KMS-11 (cell line): ENCODE measurements around the gene COX6B2.

Experiments
- H2AFZ ChIP-seq: fragments of 200-600 bp; sonication (generic); 2 replicates; pipeline ENCODE4 v1.6.1; 2016; ENCODE audit warnings: antibody characterized with exemption, mixed run types, low read depth
- H3K27ac ChIP-seq: fragments of 200-600 bp; sonication (generic); 2 replicates; pipeline ENCODE4 v1.6.1; 2016; ENCODE audit warnings: mild to moderate bottlenecking, mixed run types
- H3K27me3 ChIP-seq: fragments of 200-600 bp; sonication (generic); 2 replicates; pipeline ENCODE4 v1.6.1; 2017; ENCODE audit warnings: mild to moderate bottlenecking, low read depth, mixed run types, moderate library complexity; ENCODE audit not compliant: insufficient read depth
- H3K36me3 ChIP-seq: fragments of 200-600 bp; sonication (generic); 2 replicates; pipeline ENCODE4 v1.6.1; 2017; ENCODE audit warnings: mild to moderate bottlenecking, mixed run types; ENCODE audit not compliant: insufficient read depth
- H3K4me1 ChIP-seq: fragments of 200-600 bp; sonication (generic); 2 replicates; pipeline ENCODE4 v1.6.1; 2016; ENCODE audit warnings: mild to moderate bottlenecking, low read depth, mixed run types; ENCODE audit not compliant: poor library complexity, severe bottlenecking
- H3K4me2 ChIP-seq: fragments of 200-600 bp; sonication (generic); 2 replicates; pipeline ENCODE4 v1.7.0; 2016; ENCODE audit warnings: mild to moderate bottlenecking, mixed run types
- H3K4me3 ChIP-seq: fragments of 200-600 bp; sonication (generic); IDR thresholded peaks from 2 replicates; pipeline ENCODE4 v1.6.1; 2017; ENCODE audit warnings: low read depth, low read length, mixed read lengths; ENCODE audit not compliant: insufficient read depth
- H3K79me2 ChIP-seq: fragments of 200-600 bp; sonication (generic); 2 replicates; pipeline ENCODE4 v1.6.1; 2016; ENCODE audit warnings: low read depth, mixed run types; ENCODE audit not compliant: insufficient read depth
- H3K9ac ChIP-seq: fragments of 200-600 bp; sonication (generic); 2 replicates; pipeline ENCODE4 v1.6.1; 2016; ENCODE audit warnings: mild to moderate bottlenecking, mixed run types
- H4K20me1 ChIP-seq: fragments of 200-600 bp; sonication (generic); 2 replicates; pipeline ENCODE4 v1.6.1; 2016; ENCODE audit warnings: mild to moderate bottlenecking, mixed run types; ENCODE audit not compliant: insufficient read depth
- CTCF ChIP-seq: fragments of 200-600 bp; sonication (generic); conservative IDR thresholded peaks from 2 replicates; pipeline ENCODE4 v1.6.1; 2017; ENCODE audit warnings: low read depth, mild to moderate bottlenecking, antibody characterized with exemption, low read length, moderate library complexity, mixed read lengths

COX6B2 gene

DNA sequence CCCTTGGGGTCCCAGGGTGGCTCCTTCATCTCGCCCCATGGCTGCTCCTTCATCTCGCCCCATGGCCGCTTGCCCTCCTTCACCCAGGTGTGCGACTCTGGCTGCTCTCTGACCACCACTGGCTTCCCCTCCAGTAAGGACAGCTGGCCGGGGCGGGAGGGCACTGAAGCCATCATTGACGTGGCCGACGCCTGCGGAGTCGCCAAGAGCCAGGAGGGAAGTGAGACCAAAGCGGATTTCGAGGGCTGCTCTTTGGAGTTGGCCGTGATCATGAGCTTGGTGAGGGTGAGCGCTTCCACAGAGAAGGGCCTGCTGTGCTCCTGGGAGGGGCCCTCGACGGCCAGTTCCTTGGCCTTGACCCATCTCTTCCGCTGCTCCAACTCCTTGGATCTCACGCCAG, 4.0 kb upstream of the COX6B2 start:
- Histone ChIP-seq H3K4me1 (peaks cover 3% of the 10 kb centered on the region), H2AFZ (no peak overlapping the region), H3K36me3 (no peaks in the 10 kb centered on the region), H3K79me2 (no peaks in the 10 kb centered on the region), H3K4me3 (no peak overlapping the region), H3K9ac (no peak overlapping the region), H3K4me2 (no peak overlapping the region), H3K27me3 (peaks cover 52% of the 10 kb centered on the region), H4K20me1 (no peaks in the 10 kb centered on the region), H3K27ac (no peak overlapping the region)
- no peak for TF ChIP-seq CTCF

DNA sequence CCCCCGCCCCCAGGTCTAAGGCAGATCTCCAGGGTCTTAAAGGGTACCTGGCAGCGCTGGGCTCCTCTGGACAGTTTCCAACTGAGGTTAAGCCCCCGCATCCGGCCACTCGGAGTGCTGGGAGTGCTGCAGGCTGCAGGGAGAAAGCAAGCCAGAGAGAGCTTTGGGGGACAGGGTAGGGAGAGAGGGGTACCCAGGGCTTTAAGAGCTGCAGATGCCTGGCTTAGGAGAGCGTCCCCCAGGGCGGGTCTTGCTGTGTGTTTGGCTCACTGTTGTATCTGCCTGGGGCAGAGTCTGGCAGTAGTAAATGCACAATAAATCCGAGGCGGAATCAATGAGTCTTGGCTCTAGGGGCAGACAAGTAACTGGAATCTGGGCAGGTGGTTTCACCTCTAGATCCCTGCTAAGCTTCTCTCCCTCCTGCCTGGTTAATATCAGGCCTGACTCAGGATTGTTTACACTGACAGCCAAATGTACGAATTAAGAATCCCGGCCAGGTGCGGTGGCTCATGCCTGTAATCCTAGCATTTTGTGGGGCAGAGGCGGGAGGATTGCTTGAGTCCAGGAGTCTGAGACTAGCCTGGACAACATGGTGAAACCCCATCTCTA, 798 bp upstream of the COX6B2 start:
- Histone ChIP-seq H2AFZ (no peak overlapping the region), H3K9ac (no peak overlapping the region), H3K79me2 (no peaks in the 10 kb centered on the region), H4K20me1 (no peaks in the 10 kb centered on the region), H3K4me1 (peaks cover 3% of the 10 kb centered on the region), H3K36me3 (no peaks in the 10 kb centered on the region), H3K27me3 (peaks cover 67% of the 10 kb centered on the region), H3K4me3 (no peak overlapping the region), H3K27ac (no peak overlapping the region), H3K4me2 (no peak overlapping the region)
- TF ChIP-seq CTCF, result no peak

- TF ChIP-seq CTCF, result no peak
- H3K4me3 ChIP-seq, result no peak overlapping the region
- no peak overlapping the region for H3K27ac ChIP-seq
- H3K36me3 ChIP-seq, result no peaks in the 10 kb centered on the region
- H3K27me3 ChIP-seq, result peaks cover 67% of the 10 kb centered on the region
- no peaks in the 10 kb centered on the region for H3K79me2 ChIP-seq
- H2AFZ ChIP-seq, result peak overlapping the region; percentile 66
- no peaks in the 10 kb centered on the region for H4K20me1 ChIP-seq
- H3K4me1 ChIP-seq, result peaks cover 3% of the 10 kb centered on the region
- no peak overlapping the region for H3K9ac ChIP-seq
- H3K4me2 ChIP-seq, result peak overlapping the region; percentile 85
Measured at GRCh38 chr19:55353803-55354697, 469 bp downstream of the COX6B2 start.

- H3K4me1 ChIP-seq, result peaks cover 3% of the 10 kb centered on the region
- peak overlapping the region; percentile 85 for H3K4me2 ChIP-seq
- no peak overlapping the region for H3K27ac ChIP-seq
- TF ChIP-seq CTCF, result no peak
- H3K79me2 ChIP-seq, result no peaks in the 10 kb centered on the region
- H3K9ac ChIP-seq, result no peak overlapping the region
- no peak overlapping the region for H3K4me3 ChIP-seq
- H3K27me3 ChIP-seq, result peaks cover 61% of the 10 kb centered on the region
- H3K36me3 ChIP-seq, result no peaks in the 10 kb centered on the region
- H4K20me1 ChIP-seq, result no peaks in the 10 kb centered on the region
- peak overlapping the region; percentile 66 for H2AFZ ChIP-seq
Measured at GRCh38 chr19:55353356-55353802, 1.1 kb downstream of the COX6B2 start.
